Endothelial cell (in vitro differentiated cells): ENCODE data around the gene NAALADL2. TPM values are rescaled to one million over a fixed set of nuclear protein-coding genes. Genes with fewer than 3 reads are reported as not detected.

ENCODE experiments used
- DNase-seq: peaks from one replicate; pipeline ENCODE4 v3.0.0; 2021; ENCODE audit warnings: low spot score
- H3K27ac Mint-ChIP-seq: one replicate; pipeline ENCODE4 v1.8.0; 2021; ENCODE audit warnings: mixed read lengths, inconsistent platforms; ENCODE audit not compliant: unreplicated experiment
- H3K27me3 Mint-ChIP-seq: one replicate; pipeline ENCODE4 v1.8.0; 2021; ENCODE audit warnings: mild to moderate bottlenecking, moderate library complexity, mixed read lengths, inconsistent platforms; ENCODE audit not compliant: unreplicated experiment
- H3K36me3 Mint-ChIP-seq: one replicate; pipeline ENCODE4 v1.8.0; 2021; ENCODE audit warnings: mild to moderate bottlenecking, low read depth, mixed read lengths, inconsistent platforms; ENCODE audit not compliant: unreplicated experiment
- H3K4me1 Mint-ChIP-seq: one replicate; pipeline ENCODE4 v1.8.0; 2021; ENCODE audit warnings: mild to moderate bottlenecking, mixed read lengths, inconsistent platforms; ENCODE audit not compliant: unreplicated experiment
- H3K4me3 Mint-ChIP-seq: one replicate; pipeline ENCODE4 v1.8.0; 2021; ENCODE audit warnings: mild to moderate bottlenecking, mixed read lengths, inconsistent platforms; ENCODE audit not compliant: unreplicated experiment
- H3K9me3 Mint-ChIP-seq: one replicate; pipeline ENCODE4 v1.8.0; 2021; ENCODE audit warnings: mixed read lengths, inconsistent platforms; ENCODE audit not compliant: unreplicated experiment
- total RNA-seq: library from RNA; stranded (reverse); fragmentation: NEBNext Ultra II Directional; extraction: Animal tissue kit (Norgen Biotek cat#: 25700); gene quantifications from one replicate; pipeline ENCODE4 v1.2.1, GENCODE V29; 2021; ENCODE audit not compliant: unreplicated experiment
- TF ChIP-seq, protein P1 (sequence below): fragments of 200-600 bp; sonication (generic); IDR thresholded peaks from one replicate; pipeline ENCODE4 v1.5.0; 2021; ENCODE audit warnings: antibody characterized with exemption; ENCODE audit not compliant: unreplicated experiment

The NAALADL2 gene
- total RNA-seq, 1 donor from 2014 or later, result 3.5 TPM

- H3K4me1 Mint-ChIP-seq, result no peaks in the 10 kb centered on the region
- H3K9me3 Mint-ChIP-seq, result no peaks in the 10 kb centered on the region
- H3K36me3 Mint-ChIP-seq, result no peaks in the 10 kb centered on the region
- no peak overlapping the region for H3K27ac Mint-ChIP-seq
- no peak overlapping the region for H3K4me3 Mint-ChIP-seq
- H3K27me3 Mint-ChIP-seq, result peaks cover 2% of the 10 kb centered on the region
- TF ChIP-seq, protein P1, sequence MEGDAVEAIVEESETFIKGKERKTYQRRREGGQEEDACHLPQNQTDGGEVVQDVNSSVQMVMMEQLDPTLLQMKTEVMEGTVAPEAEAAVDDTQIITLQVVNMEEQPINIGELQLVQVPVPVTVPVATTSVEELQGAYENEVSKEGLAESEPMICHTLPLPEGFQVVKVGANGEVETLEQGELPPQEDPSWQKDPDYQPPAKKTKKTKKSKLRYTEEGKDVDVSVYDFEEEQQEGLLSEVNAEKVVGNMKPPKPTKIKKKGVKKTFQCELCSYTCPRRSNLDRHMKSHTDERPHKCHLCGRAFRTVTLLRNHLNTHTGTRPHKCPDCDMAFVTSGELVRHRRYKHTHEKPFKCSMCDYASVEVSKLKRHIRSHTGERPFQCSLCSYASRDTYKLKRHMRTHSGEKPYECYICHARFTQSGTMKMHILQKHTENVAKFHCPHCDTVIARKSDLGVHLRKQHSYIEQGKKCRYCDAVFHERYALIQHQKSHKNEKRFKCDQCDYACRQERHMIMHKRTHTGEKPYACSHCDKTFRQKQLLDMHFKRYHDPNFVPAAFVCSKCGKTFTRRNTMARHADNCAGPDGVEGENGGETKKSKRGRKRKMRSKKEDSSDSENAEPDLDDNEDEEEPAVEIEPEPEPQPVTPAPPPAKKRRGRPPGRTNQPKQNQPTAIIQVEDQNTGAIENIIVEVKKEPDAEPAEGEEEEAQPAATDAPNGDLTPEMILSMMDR, result no peak
- DNase-seq, result no peak
Measured at GRCh38 chr3:174940151-174940550, 81.0 kb downstream of the NAALADL2 start.

- H3K27me3 Mint-ChIP-seq, result no peaks in the 10 kb centered on the region
- TF ChIP-seq, protein P1, result no peak
- no peak overlapping the region for H3K27ac Mint-ChIP-seq
- DNase-seq, result no peak
- no peaks in the 10 kb centered on the region for H3K36me3 Mint-ChIP-seq
- no peak overlapping the region for H3K4me3 Mint-ChIP-seq
- H3K4me1 Mint-ChIP-seq, result no peaks in the 10 kb centered on the region
- no peaks in the 10 kb centered on the region for H3K9me3 Mint-ChIP-seq
Measured at GRCh38 chr3:174945276-174945675, 86.1 kb downstream of the NAALADL2 start.

DNA sequence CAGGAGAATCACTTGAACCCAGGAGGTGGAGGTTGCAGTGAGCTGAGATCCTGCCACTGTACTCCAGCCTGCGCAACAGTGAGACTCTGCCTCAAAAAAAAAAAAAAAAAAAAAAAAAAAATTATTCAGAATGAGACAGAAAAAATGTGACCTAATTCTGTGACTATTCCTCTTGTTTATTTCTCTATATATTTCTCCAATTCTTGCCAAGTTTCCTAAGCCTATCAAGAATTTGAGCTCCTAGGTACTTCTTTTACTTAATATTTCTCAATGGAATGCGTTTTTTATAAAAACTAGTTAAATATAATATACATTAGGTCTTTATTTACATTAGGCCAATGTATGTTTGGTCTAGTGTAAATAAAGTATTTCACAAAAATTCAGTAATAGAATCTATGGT, 86.8 kb downstream of the NAALADL2 start:
- Mint-ChIP-seq H3K9me3 (no peaks in the 10 kb centered on the region), H3K4me1 (no peaks in the 10 kb centered on the region), H3K4me3 (no peak overlapping the region), H3K27me3 (no peaks in the 10 kb centered on the region), H3K27ac (no peak overlapping the region), H3K36me3 (no peaks in the 10 kb centered on the region)
- TF ChIP-seq, protein P1, result no peak
- DNase-seq, result no peak

DNA sequence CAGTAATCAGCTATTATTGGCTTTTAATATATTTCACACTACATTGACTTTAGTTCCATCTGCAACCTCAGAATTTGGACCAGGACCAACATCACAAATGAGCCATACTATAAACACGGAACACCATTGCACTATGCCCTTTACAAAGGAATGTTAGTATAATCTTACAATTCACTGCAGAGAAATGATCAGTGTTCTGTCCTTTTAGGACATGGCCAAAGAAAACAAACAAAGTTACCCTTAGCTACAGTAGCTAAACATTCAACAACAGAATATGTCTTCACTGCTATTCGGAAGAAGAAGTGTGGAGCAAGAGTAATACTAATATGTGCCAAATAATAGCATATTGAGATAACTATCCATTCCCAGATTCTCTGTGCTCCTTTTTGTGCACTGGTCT, 90.4 kb downstream of the NAALADL2 start:
- H3K4me3 Mint-ChIP-seq, result no peak overlapping the region
- TF ChIP-seq, protein P1, result no peak
- no peak for DNase-seq
- H3K36me3 Mint-ChIP-seq, result no peaks in the 10 kb centered on the region
- H3K27me3 Mint-ChIP-seq, result no peaks in the 10 kb centered on the region
- no peaks in the 10 kb centered on the region for H3K9me3 Mint-ChIP-seq
- no peaks in the 10 kb centered on the region for H3K4me1 Mint-ChIP-seq
- no peak overlapping the region for H3K27ac Mint-ChIP-seq

DNA sequence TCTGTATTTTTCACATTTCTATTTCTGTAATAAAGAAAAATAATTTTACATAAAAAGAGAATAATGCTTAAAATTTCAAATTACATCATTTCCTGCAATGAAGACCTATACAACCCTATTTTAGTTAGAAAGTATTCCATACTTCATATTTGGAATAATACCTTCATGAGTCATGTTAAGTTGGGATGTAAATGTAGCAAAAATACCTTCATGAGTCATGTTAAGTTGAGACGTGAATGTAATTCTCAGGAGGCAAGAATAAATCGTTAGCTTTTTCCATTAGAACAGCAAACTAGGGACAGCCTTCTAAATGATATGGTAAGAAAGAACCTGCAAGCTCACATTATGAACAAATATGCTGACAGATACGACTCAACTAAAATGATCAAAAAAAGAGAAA, 91.9 kb downstream of the NAALADL2 start:
- no peak for DNase-seq
- no peaks in the 10 kb centered on the region for H3K9me3 Mint-ChIP-seq

More for the DNA sequence above, 91.9 kb downstream of the NAALADL2 start:
- no peaks in the 10 kb centered on the region for H3K4me1 Mint-ChIP-seq
- TF ChIP-seq, protein P1, result no peak
- H3K27ac Mint-ChIP-seq, result no peak overlapping the region
- no peak overlapping the region for H3K4me3 Mint-ChIP-seq
- H3K36me3 Mint-ChIP-seq, result no peaks in the 10 kb centered on the region
- H3K27me3 Mint-ChIP-seq, result no peaks in the 10 kb centered on the region
